ENCODE measurements around the gene SRP9.
"Not testable (repeated sequence)": the region's sequence is repeated elsewhere in the genome, so short reads cannot be mapped to it uniquely, and the experiment has no call there.

SRP9 gene

DNA sequence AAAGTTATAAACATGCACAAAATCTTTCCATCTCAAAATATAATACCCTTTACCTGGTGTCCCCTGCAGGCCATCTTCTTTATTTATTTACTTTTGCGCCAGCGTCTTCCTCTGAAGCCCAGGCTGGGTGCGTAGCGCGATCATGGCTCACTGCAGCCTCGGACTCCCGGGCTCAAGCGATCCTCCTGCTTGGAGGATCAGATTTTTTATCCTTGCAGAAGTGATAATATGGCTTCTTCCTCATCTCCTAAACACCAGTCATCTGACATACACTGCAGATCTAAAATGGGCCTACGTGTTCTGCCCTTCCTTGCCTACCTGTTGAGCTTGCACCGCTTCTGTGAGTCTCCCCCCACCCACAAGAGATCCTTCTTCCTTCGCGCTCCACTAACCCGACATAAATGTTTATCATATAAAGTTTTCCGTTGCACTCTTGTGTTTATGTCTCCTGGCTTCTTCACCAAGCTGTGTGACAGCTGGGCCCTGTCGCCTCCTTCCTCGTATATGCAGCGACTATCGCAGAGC lies 506 bp upstream of the SRP9 start:
- Histone ChIP-seq H3K27ac (ENCODE audit: low read depth, low read length) (0 out of 2 replicates have a peak overlapping the region, but pooled peaks have one; percentile 33), H3K4me2 (ENCODE audit: low read depth, low read length, poor library complexity, severe bottlenecking) (peak overlapping the region; percentile 67), H3K36me3 (ENCODE audit: low read length) (peaks cover 3% of the 10 kb centered on the region; the same call in 1 of the 2 replicates), H3F3A (ENCODE audit: insufficient read depth) (no peaks in the 10 kb centered on the region), H3K4me3 (ENCODE audit: insufficient read depth, low read length, poor library complexity, severe bottlenecking) (peak overlapping the region; percentile 51), H3K9me3 (ENCODE audit: insufficient read depth, low read length) (no peaks in the 10 kb centered on the region), H2AFZ (ENCODE audit: low read depth, low read length, severe bottlenecking) (peak overlapping the region; percentile 94), H4K20me1 (ENCODE audit: low read depth, low read length) (no peaks in the 10 kb centered on the region; the same call in 1 of the 2 replicates), H3K9me2 (replicated peaks; ENCODE audit: insufficient read depth, low read length) (no peaks in the 10 kb centered on the region), H3K27me3 (ENCODE audit: low read length) (no peaks in the 10 kb centered on the region), H3K79me2 (ENCODE audit: insufficient read depth, low read length) (peaks cover 41% of the 10 kb centered on the region), H3K9ac (ENCODE audit: low read length) (peak overlapping the region; percentile 74)
- TF ChIP-seq EZH2phosphoT487 (conservative IDR thresholded peaks at IDR 0.05; ENCODE audit: low read length): no peak
- TF ChIP-seq, protein P1, sequence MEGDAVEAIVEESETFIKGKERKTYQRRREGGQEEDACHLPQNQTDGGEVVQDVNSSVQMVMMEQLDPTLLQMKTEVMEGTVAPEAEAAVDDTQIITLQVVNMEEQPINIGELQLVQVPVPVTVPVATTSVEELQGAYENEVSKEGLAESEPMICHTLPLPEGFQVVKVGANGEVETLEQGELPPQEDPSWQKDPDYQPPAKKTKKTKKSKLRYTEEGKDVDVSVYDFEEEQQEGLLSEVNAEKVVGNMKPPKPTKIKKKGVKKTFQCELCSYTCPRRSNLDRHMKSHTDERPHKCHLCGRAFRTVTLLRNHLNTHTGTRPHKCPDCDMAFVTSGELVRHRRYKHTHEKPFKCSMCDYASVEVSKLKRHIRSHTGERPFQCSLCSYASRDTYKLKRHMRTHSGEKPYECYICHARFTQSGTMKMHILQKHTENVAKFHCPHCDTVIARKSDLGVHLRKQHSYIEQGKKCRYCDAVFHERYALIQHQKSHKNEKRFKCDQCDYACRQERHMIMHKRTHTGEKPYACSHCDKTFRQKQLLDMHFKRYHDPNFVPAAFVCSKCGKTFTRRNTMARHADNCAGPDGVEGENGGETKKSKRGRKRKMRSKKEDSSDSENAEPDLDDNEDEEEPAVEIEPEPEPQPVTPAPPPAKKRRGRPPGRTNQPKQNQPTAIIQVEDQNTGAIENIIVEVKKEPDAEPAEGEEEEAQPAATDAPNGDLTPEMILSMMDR (IDR thresholded peaks at IDR 0.05; ENCODE audit: insufficient read depth, low read length, poor library complexity, severe bottlenecking): no peak

DNA sequence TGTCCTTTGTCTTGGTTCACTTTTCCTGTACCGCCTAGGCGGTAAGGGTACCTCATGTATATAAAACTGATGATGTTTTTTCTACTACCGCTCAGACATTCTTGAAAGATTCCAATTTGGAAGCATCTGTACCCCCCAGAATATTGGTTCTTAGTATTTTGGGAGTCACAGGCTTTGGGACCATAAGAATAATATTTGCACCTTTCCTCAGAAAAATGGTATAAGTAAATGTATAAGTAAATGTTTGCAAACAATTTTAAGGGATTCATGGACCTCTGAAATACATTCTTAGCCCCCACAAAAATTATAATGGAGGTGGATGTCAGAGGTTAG lies 677 bp downstream of the SRP9 start:
- Histone ChIP-seq H3K9me3 (ENCODE audit: insufficient read depth, low read length) (no peaks in the 10 kb centered on the region), H3K79me2 (ENCODE audit: insufficient read depth, low read length) (peaks cover 53% of the 10 kb centered on the region), H3K27me3 (ENCODE audit: low read length) (no peaks in the 10 kb centered on the region), H3K4me3 (ENCODE audit: insufficient read depth, low read length, poor library complexity, severe bottlenecking) (peak overlapping the region; percentile 67), H3K36me3 (ENCODE audit: low read length) (peaks cover 3% of the 10 kb centered on the region; the same call in 1 of the 2 replicates), H3K9ac (ENCODE audit: low read length) (peak overlapping the region; percentile 74), H3K9me2 (replicated peaks; ENCODE audit: insufficient read depth, low read length) (no peaks in the 10 kb centered on the region), H4K20me1 (ENCODE audit: low read depth, low read length) (peaks cover 10% of the 10 kb centered on the region; the same call in 1 of the 2 replicates), H3K4me2 (ENCODE audit: low read depth, low read length, poor library complexity, severe bottlenecking) (peak overlapping the region; percentile 93), H3F3A (ENCODE audit: insufficient read depth) (no peaks in the 10 kb centered on the region), H2AFZ (ENCODE audit: low read depth, low read length, severe bottlenecking) (no peak overlapping the region), H3K27ac (ENCODE audit: low read depth, low read length) (peak overlapping the region; percentile 74)
- TF ChIP-seq, protein P1 (IDR thresholded peaks at IDR 0.05; ENCODE audit: insufficient read depth, low read length, poor library complexity, severe bottlenecking): no peak
- no peak for TF ChIP-seq EZH2phosphoT487 (conservative IDR thresholded peaks at IDR 0.05; ENCODE audit: low read length)

DNA sequence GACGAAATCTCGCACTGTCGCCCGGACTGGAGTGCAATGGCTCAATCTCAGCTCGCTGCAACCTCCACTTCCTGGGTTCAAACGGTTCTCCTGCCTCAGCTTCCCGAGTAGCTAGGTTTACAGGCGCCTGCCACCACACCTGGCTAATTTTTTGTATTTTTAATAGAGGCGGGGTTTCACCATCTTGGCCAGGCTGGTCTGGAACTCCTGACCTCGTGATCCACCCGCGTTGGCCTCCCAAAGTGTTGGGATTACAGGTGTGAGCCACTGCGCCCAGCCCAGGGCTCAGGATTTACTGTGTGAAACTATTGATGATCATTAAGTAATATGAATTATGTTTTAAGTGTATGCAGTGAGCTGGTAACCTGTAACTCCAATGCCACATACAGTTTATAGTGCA lies 1.5 kb downstream of the SRP9 start:
- H3F3A ChIP-seq (ENCODE audit: insufficient read depth); H3K27ac ChIP-seq (ENCODE audit: low read depth, low read length); H3K9me3 ChIP-seq (ENCODE audit: insufficient read depth, low read length); H3K36me3 ChIP-seq (ENCODE audit: low read length); H2AFZ ChIP-seq (ENCODE audit: low read depth, low read length, severe bottlenecking); H3K27me3 ChIP-seq (ENCODE audit: low read length); H3K9me2 ChIP-seq (replicated peaks; ENCODE audit: insufficient read depth, low read length): not testable (repeated sequence)
- Histone ChIP-seq H3K4me3 (ENCODE audit: insufficient read depth, low read length, poor library complexity, severe bottlenecking) (peak overlapping the region; percentile 67), H4K20me1 (ENCODE audit: low read depth, low read length) (peaks cover 10% of the 10 kb centered on the region; the same call in 1 of the 2 replicates), H3K79me2 (ENCODE audit: insufficient read depth, low read length) (peaks cover 59% of the 10 kb centered on the region), H3K4me2 (ENCODE audit: low read depth, low read length, poor library complexity, severe bottlenecking) (peak overlapping the region; percentile 93), H3K9ac (ENCODE audit: low read length) (peak overlapping the region; percentile 74; the same call in 1 of the 2 replicates)

DNA sequence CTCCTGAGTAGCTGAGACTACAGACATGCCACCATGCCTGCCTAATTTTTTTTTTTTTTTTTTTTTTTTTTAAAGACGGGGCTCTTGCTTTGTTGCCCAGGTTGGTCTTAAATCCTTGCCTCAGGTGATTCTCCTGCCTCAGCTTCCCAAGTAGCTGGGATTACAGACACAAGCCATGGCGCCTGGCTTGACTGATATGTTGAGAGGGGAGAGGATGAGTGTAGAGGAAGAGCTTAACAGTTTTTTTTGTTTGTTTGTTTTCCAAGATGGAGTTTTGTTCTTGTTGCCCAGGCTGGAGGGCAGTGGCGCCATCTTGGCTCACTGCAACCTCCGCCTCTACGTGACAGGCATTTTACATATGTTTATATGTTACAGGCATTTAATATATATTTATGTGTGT lies 2.5 kb downstream of the SRP9 start:
- Histone ChIP-seq H2AFZ (ENCODE audit: low read depth, low read length, severe bottlenecking) (no peak overlapping the region), H3K4me2 (ENCODE audit: low read depth, low read length, poor library complexity, severe bottlenecking) (peak overlapping the region; percentile 4), H3K27ac (ENCODE audit: low read depth, low read length) (no peak overlapping the region), H3K4me3 (ENCODE audit: insufficient read depth, low read length, poor library complexity, severe bottlenecking) (no peak overlapping the region), H3K9ac (ENCODE audit: low read length) (no peak overlapping the region), H3K27me3 (ENCODE audit: low read length) (no peaks in the 10 kb centered on the region), H3K79me2 (ENCODE audit: insufficient read depth, low read length) (peaks cover 59% of the 10 kb centered on the region), H3K9me2 (replicated peaks; ENCODE audit: insufficient read depth, low read length) (no peaks in the 10 kb centered on the region), H3K9me3 (ENCODE audit: insufficient read depth, low read length) (no peaks in the 10 kb centered on the region), H3F3A (ENCODE audit: insufficient read depth) (no peaks in the 10 kb centered on the region), H3K36me3 (ENCODE audit: low read length) (peaks cover 13% of the 10 kb centered on the region; the same call in 1 of the 2 replicates), H4K20me1 (ENCODE audit: low read depth, low read length) (peaks cover 10% of the 10 kb centered on the region; the same call in 1 of the 2 replicates)
- no peak for TF ChIP-seq EZH2phosphoT487 (conservative IDR thresholded peaks at IDR 0.05; ENCODE audit: low read length)
- TF ChIP-seq, protein P1 (IDR thresholded peaks at IDR 0.05; ENCODE audit: insufficient read depth, low read length, poor library complexity, severe bottlenecking): no peak
